C4-2B (cell line): ENCODE data around the gene MIPOL1.

ENCODE experiments used
- ZFX ChIP-seq: fragments of 450-650 bp; IDR thresholded peaks from 2 replicates; pipeline ENCODE4 v1.6.1; 2017
- TF ChIP-seq, protein P1 (sequence below): fragments of 450-650 bp; conservative IDR thresholded peaks from 2 replicates; pipeline ENCODE4 v1.5.1; 2017; ENCODE audit warnings: mild to moderate bottlenecking

DNA sequence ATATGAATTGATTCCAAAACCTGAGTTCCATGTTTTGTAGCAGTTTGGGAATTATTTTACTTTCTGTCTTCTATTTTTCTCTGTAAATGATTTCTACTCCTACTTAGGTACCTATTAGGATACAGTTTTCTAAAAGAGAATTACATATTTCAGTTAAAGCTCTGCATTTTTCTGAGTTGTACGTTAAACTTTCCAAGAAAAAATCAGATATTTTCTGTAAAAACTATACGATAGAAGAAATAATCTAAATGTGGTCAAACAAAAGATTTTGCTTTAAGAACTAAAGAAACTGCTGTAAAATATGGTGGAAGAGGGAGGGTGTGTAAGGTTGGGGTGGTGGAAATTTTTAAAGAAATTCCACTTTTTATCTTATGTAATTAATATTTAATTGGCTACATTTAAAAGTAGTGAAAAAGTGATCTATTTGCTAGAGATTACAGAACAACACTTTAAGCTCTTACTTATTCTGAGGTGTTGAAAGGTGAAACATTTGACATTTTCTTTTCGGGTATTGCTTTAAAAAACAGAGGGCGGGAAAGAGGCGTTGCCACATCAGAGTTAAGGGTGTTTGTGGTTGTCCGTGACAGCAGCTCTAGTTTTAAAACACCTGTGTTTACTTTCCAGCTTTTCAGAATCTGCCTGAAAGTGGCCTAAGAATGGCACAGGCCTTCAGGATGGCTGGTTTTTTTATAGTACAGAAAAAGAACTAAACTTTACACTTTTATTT lies 187.3 kb downstream of the MIPOL1 start:
- TF ChIP-seq, protein P1, sequence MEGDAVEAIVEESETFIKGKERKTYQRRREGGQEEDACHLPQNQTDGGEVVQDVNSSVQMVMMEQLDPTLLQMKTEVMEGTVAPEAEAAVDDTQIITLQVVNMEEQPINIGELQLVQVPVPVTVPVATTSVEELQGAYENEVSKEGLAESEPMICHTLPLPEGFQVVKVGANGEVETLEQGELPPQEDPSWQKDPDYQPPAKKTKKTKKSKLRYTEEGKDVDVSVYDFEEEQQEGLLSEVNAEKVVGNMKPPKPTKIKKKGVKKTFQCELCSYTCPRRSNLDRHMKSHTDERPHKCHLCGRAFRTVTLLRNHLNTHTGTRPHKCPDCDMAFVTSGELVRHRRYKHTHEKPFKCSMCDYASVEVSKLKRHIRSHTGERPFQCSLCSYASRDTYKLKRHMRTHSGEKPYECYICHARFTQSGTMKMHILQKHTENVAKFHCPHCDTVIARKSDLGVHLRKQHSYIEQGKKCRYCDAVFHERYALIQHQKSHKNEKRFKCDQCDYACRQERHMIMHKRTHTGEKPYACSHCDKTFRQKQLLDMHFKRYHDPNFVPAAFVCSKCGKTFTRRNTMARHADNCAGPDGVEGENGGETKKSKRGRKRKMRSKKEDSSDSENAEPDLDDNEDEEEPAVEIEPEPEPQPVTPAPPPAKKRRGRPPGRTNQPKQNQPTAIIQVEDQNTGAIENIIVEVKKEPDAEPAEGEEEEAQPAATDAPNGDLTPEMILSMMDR = no peak
- TF ChIP-seq ZFX = no peak
